Effector memory CD4-positive, alpha-beta T cell (primary cell): ENCODE results near the gene SLC2A4RG.

Experiments
- DNase-seq, 3 donors: peaks; one replicate each; pipeline ENCODE4 v3.0.0-alpha.2; 2020
- H3K27ac ChIP-seq: 2 replicates; pipeline ENCODE4 v1.7.0; 2013; ENCODE audit warnings: mild to moderate bottlenecking, low read length, moderate library complexity; ENCODE audit not compliant: insufficient read depth, poor library complexity, severe bottlenecking
- H3K27me3 ChIP-seq: replicated peaks from 2 replicates; pipeline ENCODE4 v1.7.0; 2013; ENCODE audit warnings: mild to moderate bottlenecking, low read length; ENCODE audit not compliant: insufficient read depth, control insufficient read depth, poor library complexity, severe bottlenecking
- H3K36me3 ChIP-seq: 2 replicates; pipeline ENCODE4 v1.7.0; 2013; ENCODE audit warnings: mild to moderate bottlenecking, low read length, moderate library complexity; ENCODE audit not compliant: control insufficient read depth, insufficient read depth
- H3K4me1 ChIP-seq: 2 replicates; pipeline ENCODE4 v1.7.0; 2013; ENCODE audit warnings: low read length, mild to moderate bottlenecking; ENCODE audit not compliant: control insufficient read depth, insufficient read depth, poor library complexity, severe bottlenecking
- H3K4me3 ChIP-seq: 2 replicates; pipeline ENCODE4 v1.7.0; 2013; ENCODE audit warnings: low read length, low read depth, mild to moderate bottlenecking; ENCODE audit not compliant: insufficient read depth, poor library complexity, severe bottlenecking
- H3K9me3 ChIP-seq: 2 replicates; pipeline ENCODE4 v1.7.0; 2013; ENCODE audit warnings: mild to moderate bottlenecking, low read length, moderate library complexity; ENCODE audit not compliant: control insufficient read depth

SLC2A4RG gene

DNA sequence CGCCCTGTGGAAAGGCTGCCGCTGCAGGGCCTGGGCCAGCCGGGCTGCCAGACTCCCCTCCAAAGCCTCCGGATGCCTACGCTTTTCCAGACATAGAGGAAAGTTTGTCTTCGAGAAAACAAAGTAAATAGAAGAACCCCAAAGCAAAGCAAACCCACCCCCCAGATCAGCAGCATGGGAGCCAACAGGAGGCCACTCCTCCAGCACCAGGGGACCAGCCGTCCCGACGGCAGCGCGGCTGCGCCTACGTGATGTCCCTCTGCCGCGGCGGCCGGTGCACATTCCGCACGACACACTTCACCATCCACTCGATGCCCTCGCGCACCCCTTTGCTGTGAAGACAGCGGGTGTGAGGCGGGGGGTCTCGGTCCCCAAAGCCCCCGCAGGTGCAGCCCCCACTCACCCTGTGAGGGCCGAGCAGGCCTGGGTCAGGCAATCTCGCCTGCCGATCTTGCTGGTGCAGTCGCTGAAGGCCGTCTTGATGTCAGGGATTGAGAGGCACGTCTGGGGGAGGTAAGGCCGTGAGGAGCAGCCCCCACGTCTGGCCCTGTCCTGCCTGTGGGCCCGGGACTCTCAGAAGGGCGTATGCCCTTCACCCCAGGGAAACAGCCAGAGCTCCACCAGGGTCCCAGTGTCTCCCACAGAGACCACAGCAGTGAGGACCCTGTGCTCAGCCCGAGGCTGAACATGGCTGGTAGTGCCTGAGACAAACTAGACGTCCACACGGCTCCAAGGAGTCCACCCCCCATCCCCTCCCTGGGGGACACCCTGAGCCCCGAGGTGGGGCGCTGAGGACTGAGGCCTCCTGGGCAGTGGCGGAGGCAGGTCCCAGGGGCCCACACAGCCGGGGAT, 39.2 kb upstream of the SLC2A4RG start:
- DNase-seq = no peak
- H3K4me1 ChIP-seq = peaks cover 36% of the 10 kb centered on the region

GRCh38 chr20:63701051-63701328, 38.6 kb upstream of the SLC2A4RG start:
- H3K36me3 ChIP-seq = peaks cover 28% of the 10 kb centered on the region
- no peaks in the 10 kb centered on the region for H3K27me3 ChIP-seq
- no peak overlapping the region for H3K4me3 ChIP-seq
- H3K9me3 ChIP-seq = no peaks in the 10 kb centered on the region
- no peak overlapping the region for H3K27ac ChIP-seq
- no peak for DNase-seq
- H3K4me1 ChIP-seq = peaks cover 35% of the 10 kb centered on the region

More for the DNA sequence above, 39.2 kb upstream of the SLC2A4RG start:
- Histone ChIP-seq H3K36me3 (peaks cover 23% of the 10 kb centered on the region), H3K27me3 (no peaks in the 10 kb centered on the region), H3K4me3 (no peak overlapping the region), H3K27ac (no peak overlapping the region), H3K9me3 (no peaks in the 10 kb centered on the region)

DNA sequence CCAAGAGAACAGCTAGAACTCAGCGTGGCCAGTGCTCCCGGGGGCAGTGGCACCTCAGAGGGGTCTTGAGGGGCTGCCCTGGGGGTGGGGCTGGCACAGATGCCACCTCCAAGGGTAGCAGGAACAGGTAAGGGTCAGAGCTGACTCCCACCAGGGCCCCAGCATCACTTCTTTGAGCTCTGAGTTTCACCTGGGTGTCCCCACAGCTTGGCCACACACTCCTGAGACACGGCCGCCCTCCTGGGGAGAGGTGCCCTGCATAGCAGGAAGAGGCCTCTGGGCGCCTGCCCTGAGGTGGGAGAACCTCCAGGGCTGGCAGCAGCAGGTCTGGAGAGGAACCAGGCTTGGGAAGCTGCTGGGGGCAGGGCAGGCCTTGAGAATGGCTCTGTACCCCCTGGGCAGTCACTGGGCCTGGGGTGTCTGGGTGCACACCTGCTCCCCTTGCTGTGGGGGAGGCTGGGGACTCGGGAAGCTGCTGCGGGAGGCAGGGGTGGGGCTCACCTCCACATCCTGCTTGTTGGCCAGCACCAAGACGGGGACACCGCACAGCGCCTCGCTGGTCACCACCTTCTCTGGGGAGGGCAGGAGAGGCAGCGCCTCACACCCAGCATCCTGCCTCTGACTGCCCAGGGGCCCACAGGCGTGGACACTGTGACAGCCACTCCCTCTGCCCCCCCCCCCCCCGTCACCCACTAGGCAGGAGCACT, 38.1 kb upstream of the SLC2A4RG start:
- no peak for DNase-seq
- Histone ChIP-seq H3K4me3 (no peak overlapping the region), H3K36me3 (peaks cover 32% of the 10 kb centered on the region), H3K4me1 (peaks cover 33% of the 10 kb centered on the region), H3K27ac (peak overlapping the region; percentile 19), H3K27me3 (no peaks in the 10 kb centered on the region), H3K9me3 (no peaks in the 10 kb centered on the region)

- Histone ChIP-seq H3K36me3 (peaks cover 32% of the 10 kb centered on the region), H3K4me3 (no peak overlapping the region), H3K9me3 (no peaks in the 10 kb centered on the region), H3K4me1 (peaks cover 33% of the 10 kb centered on the region), H3K27ac (peak overlapping the region; percentile 19), H3K27me3 (no peaks in the 10 kb centered on the region)
- DNase-seq = no peak
Measured at GRCh38 chr20:63702036-63702665, 37.4 kb upstream of the SLC2A4RG start.

DNA sequence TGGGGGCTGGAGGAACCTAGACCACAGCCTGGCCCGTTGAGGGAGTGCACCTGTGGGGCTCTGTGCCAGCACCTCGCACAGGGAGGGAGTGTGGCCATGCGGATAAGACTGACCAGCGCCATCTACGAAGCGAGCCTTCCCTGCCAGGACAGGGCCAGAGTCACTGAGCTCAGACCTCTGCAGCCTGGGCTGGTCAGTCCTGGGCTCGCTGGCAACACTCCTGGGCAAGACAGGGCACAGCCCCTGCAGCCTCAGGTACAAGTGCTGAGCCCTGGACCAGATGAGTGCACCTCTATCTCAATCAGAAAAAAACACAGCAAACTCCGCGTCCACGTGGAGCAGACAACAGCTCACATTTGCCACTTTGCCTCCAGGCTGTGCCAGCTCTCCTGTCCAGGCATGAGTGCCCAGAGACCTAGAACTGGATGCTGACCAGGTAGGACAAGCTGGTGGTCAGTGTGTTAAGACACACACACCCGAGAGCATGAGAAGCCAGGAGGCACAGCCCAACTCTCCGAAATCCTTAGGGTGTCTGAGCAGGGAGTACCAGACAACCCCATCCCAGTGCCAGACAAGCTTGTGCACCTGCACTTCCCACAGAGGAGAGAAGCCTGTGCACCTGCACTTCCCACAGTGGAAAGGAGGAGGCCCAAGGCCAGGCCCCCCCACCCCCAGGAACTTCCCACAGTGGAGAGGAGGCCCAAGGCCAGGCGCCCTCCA, 36.7 kb upstream of the SLC2A4RG start:
- Histone ChIP-seq H3K4me1 (peaks cover 36% of the 10 kb centered on the region), H3K9me3 (no peaks in the 10 kb centered on the region), H3K4me3 (no peak overlapping the region), H3K36me3 (peaks cover 32% of the 10 kb centered on the region), H3K27me3 (no peaks in the 10 kb centered on the region), H3K27ac (no peak overlapping the region)
- no peak for DNase-seq

GRCh38 chr20:63703471-63703975, 36.1 kb upstream of the SLC2A4RG start:
- Histone ChIP-seq H3K27ac (no peak overlapping the region), H3K4me3 (no peak overlapping the region), H3K27me3 (no peaks in the 10 kb centered on the region), H3K9me3 (no peaks in the 10 kb centered on the region), H3K36me3 (peaks cover 32% of the 10 kb centered on the region), H3K4me1 (peaks cover 38% of the 10 kb centered on the region)
- DNase-seq = no peak

DNA sequence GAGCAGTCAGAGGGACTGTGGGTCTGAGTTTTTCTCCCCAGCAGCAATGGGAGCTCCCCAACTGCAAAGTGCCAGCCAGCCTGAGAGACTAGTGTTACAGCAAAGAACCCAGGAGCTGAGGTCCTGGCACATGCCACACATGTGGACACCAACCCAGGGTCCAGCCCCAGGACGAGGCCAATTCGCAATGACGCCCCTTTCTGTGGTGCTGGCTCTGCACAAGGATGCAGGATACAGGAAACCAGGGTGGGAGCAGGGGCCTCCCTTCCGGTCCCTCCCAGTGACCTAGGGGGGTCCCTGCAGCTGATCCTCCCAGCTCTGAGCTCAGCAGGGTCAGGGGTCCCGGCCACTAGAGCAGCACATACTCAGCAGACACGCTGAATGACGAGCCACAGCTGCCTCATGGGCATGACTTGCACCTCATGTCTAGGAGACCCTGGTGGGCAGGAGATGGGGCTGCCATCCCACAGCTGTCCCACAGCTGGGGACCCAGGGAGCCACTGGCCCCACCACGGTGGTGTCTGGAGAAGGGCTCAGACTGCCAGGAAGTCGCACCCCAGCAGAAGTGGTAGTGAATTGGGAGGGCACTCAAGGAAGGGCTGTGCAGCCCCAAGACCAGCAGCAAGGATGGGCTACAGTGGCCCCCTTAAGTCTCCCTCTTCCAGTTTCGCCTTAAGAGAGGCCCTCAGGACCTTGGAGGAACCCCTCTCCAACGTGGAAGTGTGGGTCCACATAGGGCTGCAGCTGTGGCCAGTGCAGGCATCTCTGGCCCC, 35.4 kb upstream of the SLC2A4RG start:
- no peaks in the 10 kb centered on the region for H3K27me3 ChIP-seq
- H3K36me3 ChIP-seq = peaks cover 32% of the 10 kb centered on the region
- H3K27ac ChIP-seq = no peak overlapping the region
- peaks cover 40% of the 10 kb centered on the region for H3K4me1 ChIP-seq
- H3K9me3 ChIP-seq = no peaks in the 10 kb centered on the region
- DNase-seq = no peak
- H3K4me3 ChIP-seq = no peak overlapping the region

DNA sequence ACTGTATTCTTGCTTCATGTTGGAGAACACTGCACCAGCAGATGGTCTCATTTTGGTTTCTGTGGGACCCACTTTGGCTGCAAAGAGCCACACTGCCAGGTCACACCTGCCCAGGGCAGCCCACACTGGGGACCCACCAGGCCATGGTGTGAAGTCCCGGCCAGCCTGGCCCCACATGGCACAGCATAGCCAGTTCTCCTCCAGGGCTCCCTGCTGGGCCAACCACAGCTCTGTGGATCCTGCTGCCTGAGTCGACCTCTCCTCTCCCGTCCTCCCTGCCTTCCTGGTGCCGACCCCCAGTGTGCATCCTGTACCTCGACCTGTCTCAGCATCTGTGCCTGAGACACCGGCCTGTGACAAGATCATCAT, 34.8 kb upstream of the SLC2A4RG start:
- H3K9me3 ChIP-seq = no peaks in the 10 kb centered on the region
- peaks cover 42% of the 10 kb centered on the region for H3K4me1 ChIP-seq
- peaks cover 32% of the 10 kb centered on the region for H3K36me3 ChIP-seq
- no peaks in the 10 kb centered on the region for H3K27me3 ChIP-seq
- no peak for DNase-seq
- H3K27ac ChIP-seq = no peak overlapping the region
- no peak overlapping the region for H3K4me3 ChIP-seq

DNA sequence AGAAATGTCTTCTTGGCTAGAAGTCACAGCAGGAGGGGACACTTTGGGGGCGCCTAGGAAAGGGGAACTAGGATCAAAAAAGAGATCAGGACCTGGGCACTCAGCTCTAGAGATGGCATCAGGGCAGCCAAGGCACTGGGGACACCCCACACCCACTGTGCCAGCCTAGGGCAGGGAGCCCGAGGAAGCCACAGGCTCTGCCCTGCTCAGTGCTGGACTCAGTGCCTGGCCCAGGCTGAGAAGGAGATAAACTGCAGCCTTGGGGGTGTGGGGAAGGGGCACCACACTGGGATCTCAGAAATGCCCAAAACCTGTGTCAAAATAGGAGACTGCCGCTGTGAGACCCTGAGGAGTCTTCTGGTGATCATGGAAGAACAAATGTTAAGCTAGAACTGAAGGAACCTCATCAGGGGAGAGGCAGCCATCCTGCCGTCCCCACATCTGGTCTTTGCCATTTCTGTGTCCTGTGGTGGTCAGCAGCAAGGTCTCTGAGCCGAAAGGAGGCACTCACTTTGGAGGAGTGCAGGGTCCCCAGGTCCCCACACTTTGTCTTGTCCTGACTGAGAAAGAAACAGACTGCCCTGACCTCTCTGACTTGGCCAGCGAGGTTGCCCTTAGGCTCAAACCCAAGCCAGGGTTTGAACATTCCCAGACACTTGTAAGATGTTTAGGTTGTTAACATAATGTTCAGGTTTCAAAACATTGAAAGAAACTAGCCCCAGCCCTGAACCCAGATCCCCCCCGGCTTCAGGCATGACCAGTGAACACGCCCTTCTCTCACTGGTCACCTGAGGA, 34.1 kb upstream of the SLC2A4RG start:
- H3K36me3 ChIP-seq = peaks cover 32% of the 10 kb centered on the region
- no peaks in the 10 kb centered on the region for H3K27me3 ChIP-seq
- H3K9me3 ChIP-seq = no peaks in the 10 kb centered on the region
- DNase-seq = no peak
- H3K4me3 ChIP-seq = no peak overlapping the region
- peaks cover 46% of the 10 kb centered on the region for H3K4me1 ChIP-seq
- no peak overlapping the region for H3K27ac ChIP-seq
